ENCODE results near the gene RASAL2.

GRCh38 chr1:178368208-178368607 lies 274.3 kb downstream of the RASAL2 start:
- TF ChIP-seq CTCF (IDR thresholded peaks at IDR 0.05) (no peak), POLR2A (IDR thresholded peaks at IDR 0.05) (no peak)

Data from thyroid gland (tissue), 4 donors.